ENCODE measurements around the gene UGT2B15.
"Not testable (repeated sequence)": the region's sequence is repeated elsewhere in the genome, so short reads cannot be mapped to it uniquely, and the experiment has no call there.

Gene UGT2B15

GRCh38 chr4:68655764-68656444, 14.5 kb downstream of the UGT2B15 start:
- no peak for DNase-seq

GRCh38 chr4:68654946-68655721, 15.3 kb downstream of the UGT2B15 start:
- no peak for DNase-seq

- no peak for DNase-seq
Measured at GRCh38 chr4:68651932-68652331, 18.5 kb downstream of the UGT2B15 start.

GRCh38 chr4:68630371-68630770, 40.1 kb downstream of the UGT2B15 start:
- DNase-seq = no peak

DNA sequence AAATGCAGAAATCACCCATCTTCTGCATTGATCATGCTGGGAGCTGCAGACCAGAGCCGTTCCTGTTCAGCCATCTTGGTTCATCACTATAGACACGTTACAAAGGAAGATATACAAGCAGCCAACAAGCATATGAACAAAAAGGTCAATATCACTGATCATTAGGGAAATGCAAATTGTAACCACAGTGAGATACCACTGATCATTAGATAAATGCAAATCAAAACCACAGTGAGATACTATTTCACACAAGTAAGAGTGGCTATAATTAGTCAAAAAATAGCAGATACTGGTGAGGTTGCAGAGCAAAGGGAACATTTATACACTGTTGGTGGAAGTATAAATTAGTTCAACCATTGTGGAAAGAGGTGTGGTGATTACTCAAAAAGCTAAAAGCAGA, 47.7 kb downstream of the UGT2B15 start:
- not testable (repeated sequence) for DNase-seq

DNA sequence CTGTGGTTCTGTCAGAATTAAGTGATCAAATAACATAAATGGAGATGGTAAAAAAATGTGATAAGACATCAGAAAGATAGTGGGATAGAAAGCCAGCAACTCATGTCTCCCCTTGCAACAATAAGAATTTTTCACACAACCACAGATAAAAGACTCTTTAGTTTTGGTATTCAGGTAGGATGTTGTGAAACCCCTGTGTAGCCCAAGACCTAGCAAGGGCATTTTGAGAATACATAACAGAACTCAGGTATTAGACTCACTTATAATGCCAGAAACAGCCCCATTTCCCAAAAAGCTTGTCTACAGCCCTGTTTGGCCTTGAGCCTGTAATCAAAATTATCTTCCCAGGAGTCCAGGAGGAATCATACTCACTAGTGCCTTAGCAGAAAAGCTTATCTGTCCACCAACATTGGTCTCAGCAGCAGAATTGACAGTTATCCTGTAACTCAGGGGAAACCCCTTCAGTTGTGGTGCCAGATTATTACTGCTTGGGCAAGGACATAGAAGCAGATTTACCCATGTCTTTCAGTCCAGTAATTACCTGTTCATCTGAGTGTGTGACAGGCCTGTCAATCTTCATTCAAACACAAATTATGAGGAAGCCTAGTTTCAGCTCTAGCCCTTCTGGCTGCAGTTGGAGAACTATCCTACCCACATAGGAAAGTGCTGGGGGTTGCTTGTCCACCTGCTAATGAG, 53.3 kb downstream of the UGT2B15 start:
- no peak for DNase-seq

DNA sequence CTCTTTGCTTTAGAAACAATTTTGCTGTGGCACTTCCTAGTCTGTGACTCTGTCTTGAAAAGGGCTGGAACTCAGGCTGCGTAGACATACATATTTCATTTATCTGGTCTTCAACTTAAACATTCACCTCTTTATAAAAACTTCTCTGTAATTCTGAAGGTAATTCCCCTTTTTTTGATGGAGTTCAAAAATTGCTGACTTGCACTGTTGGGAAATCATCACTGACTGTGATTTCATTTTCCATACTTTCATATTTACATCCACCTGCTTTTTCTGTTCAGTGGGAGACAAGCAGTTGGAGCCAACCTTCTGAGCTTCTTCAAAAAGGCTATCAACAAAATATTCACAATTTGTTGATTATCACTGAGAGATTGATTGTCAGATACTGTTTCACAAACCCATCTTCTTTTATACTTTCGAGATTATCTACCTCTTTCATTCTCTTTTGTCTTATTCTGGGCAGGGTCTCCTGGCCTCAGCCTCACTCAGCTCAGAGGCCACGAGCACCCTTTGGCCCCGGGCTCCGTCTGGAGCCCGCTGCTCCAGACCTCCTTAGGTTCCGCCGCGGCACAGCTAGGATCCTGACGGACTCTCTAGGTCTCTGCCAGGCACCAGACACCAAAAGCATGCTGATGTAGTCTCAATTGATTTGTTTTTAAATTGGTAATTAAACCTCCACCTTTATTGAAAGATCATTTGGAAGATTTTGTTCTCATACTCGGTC, 54.6 kb downstream of the UGT2B15 start:
- DNase-seq = no peak

- no peak for DNase-seq
Measured at GRCh38 chr4:68613752-68614151, 56.7 kb downstream of the UGT2B15 start.

DNA sequence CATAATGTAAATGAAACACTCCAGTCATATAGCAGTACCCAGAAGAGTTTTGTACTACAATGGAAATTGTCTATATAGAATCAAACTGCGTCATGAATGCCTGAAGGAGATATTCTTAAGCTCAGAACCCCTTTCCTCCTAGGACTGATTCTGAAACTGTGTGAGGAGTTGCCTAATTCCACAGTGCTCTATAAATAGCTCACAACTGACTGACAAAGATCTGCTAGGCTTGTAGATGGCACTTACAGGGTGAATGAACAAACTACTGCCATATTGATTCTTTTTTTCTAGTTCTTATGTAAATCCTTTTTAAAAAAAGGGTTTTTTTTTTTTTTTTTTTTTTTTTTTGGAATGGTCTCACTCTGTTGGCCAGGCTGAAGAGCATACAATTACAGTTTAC, 64.2 kb downstream of the UGT2B15 start:
- no peak for DNase-seq

DNA sequence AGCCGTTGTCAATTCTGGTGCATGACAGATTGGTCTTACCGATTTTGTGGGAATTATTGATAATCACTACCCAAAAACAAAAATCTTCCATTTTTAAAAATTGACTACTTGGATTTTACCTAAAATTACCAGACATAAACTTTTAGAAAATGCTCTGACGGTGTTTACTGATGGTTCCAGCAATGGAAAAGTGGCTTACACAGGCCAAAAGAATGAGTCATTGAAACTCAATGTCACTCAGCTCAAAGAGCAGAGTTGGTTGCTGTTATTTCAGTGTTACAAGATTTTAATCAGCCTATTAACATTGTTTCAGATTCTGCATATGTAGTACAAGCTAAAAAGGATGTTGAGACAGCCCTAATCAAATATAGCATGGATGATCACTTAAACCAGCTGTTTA, 71.3 kb downstream of the UGT2B15 start:
- no peak for DNase-seq

GRCh38 chr4:68597482-68597881, 73.0 kb downstream of the UGT2B15 start:
- DNase-seq = no peak

All from stimulated activated CD4-positive, alpha-beta T cell treated with anti-CD3 and anti-CD28 coated beads, Interleukin-4, amount 100 ng/mL, for 4 hours (primary cell).